GM21825 (cell line): ENCODE data around the gene SECTM1.
A peak's percentile ranks its signal among the peaks of the same experiment; 100 is the strongest.
"Not testable (repeated sequence)": the region's sequence is repeated elsewhere in the genome, so short reads cannot be mapped to it uniquely, and the experiment has no call there.

Experiments
- ATAC-seq: cut with Tn5 transposase; IDR thresholded peaks from one replicate; pipeline ENCODE4 v1.9.1; 2021; ENCODE audit warnings: mild to moderate bottlenecking, moderate library complexity; ENCODE audit not compliant: unreplicated experiment

SECTM1 gene

GRCh38 chr17:82370471-82371332, 37.1 kb upstream of the SECTM1 start:
- ATAC-seq = no peak

GRCh38 chr17:82369211-82369610, 35.6 kb upstream of the SECTM1 start:
- ATAC-seq = no peak

GRCh38 chr17:82367724-82368524, 34.4 kb upstream of the SECTM1 start:
- no peak for ATAC-seq

GRCh38 chr17:82366749-82367148, 33.2 kb upstream of the SECTM1 start:
- no peak for ATAC-seq

GRCh38 chr17:82365606-82366295, 32.2 kb upstream of the SECTM1 start:
- ATAC-seq = no peak

GRCh38 chr17:82361885-82362633, 28.5 kb upstream of the SECTM1 start:
- ATAC-seq = no peak

- ATAC-seq = not testable (repeated sequence)
Observed at GRCh38 chr17:82359451-82360074, 26.0 kb upstream of the SECTM1 start.

- ATAC-seq = no peak
Observed at GRCh38 chr17:82358465-82359350, 25.1 kb upstream of the SECTM1 start, which contains the start of gene TEX19. Gene TEX19 (plus strand): TSS chr17:82359247. CDS start chr17:82362151, 2,904 bp downstream.

- no peak for ATAC-seq
Observed at GRCh38 chr17:82357394-82357793, 23.8 kb upstream of the SECTM1 start.

- ATAC-seq = no peak
Observed at GRCh38 chr17:82356845-82357355, 23.3 kb upstream of the SECTM1 start.

GRCh38 chr17:82355770-82356427, 22.3 kb upstream of the SECTM1 start:
- no peak for ATAC-seq

GRCh38 chr17:82354804-82355308, 21.3 kb upstream of the SECTM1 start:
- no peak for ATAC-seq

GRCh38 chr17:82353484-82353883, 19.9 kb upstream of the SECTM1 start:
- ATAC-seq = no peak

GRCh38 chr17:82351713-82352488, 18.3 kb upstream of the SECTM1 start:
- ATAC-seq = no peak

- ATAC-seq = peak; percentile 47
Observed at GRCh38 chr17:82351254-82351712, 17.7 kb upstream of the SECTM1 start.

GRCh38 chr17:82350182-82351030, 16.8 kb upstream of the SECTM1 start:
- ATAC-seq = no peak
